ENCODE data around the gene CCT6A.
A peak's percentile ranks its signal among the peaks of the same experiment; 100 is the strongest.
"Not testable (repeated sequence)": the region's sequence is repeated elsewhere in the genome, so short reads cannot be mapped to it uniquely, and the experiment has no call there.

Gene CCT6A

DNA sequence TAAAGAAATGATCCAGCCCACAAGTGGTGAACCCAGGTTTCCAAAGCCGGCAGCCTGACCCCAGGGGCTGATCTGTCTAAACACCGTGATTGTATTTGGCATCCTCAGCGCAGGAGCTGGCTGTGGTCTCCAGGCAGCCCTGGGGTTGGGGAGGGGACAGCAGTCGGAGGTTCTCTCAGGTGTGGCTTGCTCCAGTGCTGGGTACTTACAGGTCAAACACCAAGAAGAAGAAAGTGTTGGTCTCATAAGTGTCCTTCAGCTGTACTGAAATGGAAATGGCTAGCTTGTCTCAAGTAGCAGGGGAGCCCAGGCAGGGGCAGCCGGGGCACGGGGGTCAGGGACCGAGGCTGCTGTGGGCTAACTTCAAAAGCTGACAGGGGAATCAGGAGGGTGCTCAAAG, 35.2 kb downstream of the CCT6A start:
- H3K36me3 ChIP-seq (ENCODE audit: control insufficient read depth, insufficient read depth, low read length): no peaks in the 10 kb centered on the region
- no peak overlapping the region for H3K4me3 ChIP-seq (ENCODE audit: low read length)
- H3K4me1 ChIP-seq (ENCODE audit: control insufficient read depth, insufficient read depth, low read length): no peaks in the 10 kb centered on the region
- H3K9me3 ChIP-seq (ENCODE audit: control insufficient read depth, low read length): no peaks in the 10 kb centered on the region
- H3K27me3 ChIP-seq (ENCODE audit: control insufficient read depth, insufficient read depth, low read length): no peaks in the 10 kb centered on the region
- H3K9ac ChIP-seq (ENCODE audit: low read length): no peak overlapping the region

DNA sequence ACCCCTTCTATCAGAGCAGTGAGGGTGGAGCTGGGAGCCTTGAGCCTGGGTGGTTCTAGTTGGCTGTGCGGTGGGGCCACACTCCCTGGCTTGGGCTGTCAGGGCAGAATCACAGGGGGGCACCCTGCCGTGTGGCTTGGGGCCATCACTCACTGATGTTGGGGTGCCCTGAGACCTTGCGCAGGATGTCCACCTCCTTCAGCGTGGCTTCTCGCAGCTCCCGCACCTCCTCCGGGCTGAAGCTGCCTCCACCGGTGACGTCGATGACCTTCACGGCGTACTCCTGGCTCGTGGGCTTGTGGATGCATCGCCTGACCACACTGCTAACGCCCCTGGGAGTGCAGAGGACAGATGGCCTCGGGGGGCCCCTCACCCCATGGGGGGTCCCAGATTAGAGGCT, 35.9 kb downstream of the CCT6A start:
- Histone ChIP-seq H3K4me3 (ENCODE audit: low read length) (no peak overlapping the region), H3K9ac (ENCODE audit: low read length) (no peak overlapping the region), H3K27me3 (ENCODE audit: control insufficient read depth, insufficient read depth, low read length) (no peaks in the 10 kb centered on the region), H3K36me3 (ENCODE audit: control insufficient read depth, insufficient read depth, low read length) (no peaks in the 10 kb centered on the region), H3K9me3 (ENCODE audit: control insufficient read depth, low read length) (no peaks in the 10 kb centered on the region), H3K4me1 (ENCODE audit: control insufficient read depth, insufficient read depth, low read length) (peaks cover under 1% of the 10 kb centered on the region)

DNA sequence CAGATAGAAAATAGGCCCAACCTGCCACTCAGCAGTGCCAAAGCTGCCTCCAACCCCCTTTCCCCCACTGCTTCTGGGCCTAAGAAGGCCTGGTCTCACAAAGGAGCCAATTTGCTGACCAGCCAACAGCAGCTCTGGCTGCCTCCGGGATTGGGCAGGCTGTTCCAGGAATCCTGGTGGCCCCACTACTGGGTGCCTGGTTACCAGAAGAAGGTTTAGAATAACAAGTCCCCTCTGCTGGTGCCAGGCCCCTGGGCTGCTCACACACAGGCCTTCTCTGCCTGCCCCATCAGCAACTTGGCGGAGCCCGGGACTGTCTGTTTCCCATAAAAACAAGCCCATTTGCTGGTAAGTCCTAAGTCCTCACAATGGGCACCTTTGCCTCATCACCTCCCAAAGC, 40.0 kb downstream of the CCT6A start:
- H3K9ac ChIP-seq (ENCODE audit: low read length): no peak overlapping the region
- no peaks in the 10 kb centered on the region for H3K36me3 ChIP-seq (ENCODE audit: control insufficient read depth, insufficient read depth, low read length)
- peaks cover 5% of the 10 kb centered on the region for H3K4me1 ChIP-seq (ENCODE audit: control insufficient read depth, insufficient read depth, low read length)
- no peak overlapping the region for H3K4me3 ChIP-seq (ENCODE audit: low read length)
- H3K27me3 ChIP-seq (ENCODE audit: control insufficient read depth, insufficient read depth, low read length): no peaks in the 10 kb centered on the region
- no peaks in the 10 kb centered on the region for H3K9me3 ChIP-seq (ENCODE audit: control insufficient read depth, low read length)

DNA sequence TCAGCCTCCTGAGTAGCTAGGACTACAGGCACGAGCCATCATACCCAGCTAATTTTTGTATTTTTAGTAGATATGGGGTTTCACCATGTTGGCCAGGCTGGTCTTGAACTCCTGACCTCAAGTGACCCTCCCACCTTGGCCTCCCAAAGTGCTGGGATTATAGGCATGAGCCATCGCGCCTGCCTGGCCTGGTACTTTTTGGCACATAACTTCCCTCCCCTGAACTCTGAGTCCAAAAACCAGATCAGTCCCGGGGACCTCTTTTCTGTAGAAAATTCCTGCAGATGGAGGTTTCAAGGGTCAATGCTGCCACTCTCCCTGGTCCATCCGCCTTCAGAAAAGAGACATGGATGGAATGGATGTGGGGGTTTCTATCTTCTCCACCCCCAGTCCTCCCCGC, 40.8 kb downstream of the CCT6A start:
- not testable (repeated sequence) for H3K4me3 ChIP-seq (ENCODE audit: low read length); H3K36me3 ChIP-seq (ENCODE audit: control insufficient read depth, insufficient read depth, low read length); H3K9me3 ChIP-seq (ENCODE audit: control insufficient read depth, low read length); H3K4me1 ChIP-seq (ENCODE audit: control insufficient read depth, insufficient read depth, low read length); H3K9ac ChIP-seq (ENCODE audit: low read length); H3K27me3 ChIP-seq (ENCODE audit: control insufficient read depth, insufficient read depth, low read length)

DNA sequence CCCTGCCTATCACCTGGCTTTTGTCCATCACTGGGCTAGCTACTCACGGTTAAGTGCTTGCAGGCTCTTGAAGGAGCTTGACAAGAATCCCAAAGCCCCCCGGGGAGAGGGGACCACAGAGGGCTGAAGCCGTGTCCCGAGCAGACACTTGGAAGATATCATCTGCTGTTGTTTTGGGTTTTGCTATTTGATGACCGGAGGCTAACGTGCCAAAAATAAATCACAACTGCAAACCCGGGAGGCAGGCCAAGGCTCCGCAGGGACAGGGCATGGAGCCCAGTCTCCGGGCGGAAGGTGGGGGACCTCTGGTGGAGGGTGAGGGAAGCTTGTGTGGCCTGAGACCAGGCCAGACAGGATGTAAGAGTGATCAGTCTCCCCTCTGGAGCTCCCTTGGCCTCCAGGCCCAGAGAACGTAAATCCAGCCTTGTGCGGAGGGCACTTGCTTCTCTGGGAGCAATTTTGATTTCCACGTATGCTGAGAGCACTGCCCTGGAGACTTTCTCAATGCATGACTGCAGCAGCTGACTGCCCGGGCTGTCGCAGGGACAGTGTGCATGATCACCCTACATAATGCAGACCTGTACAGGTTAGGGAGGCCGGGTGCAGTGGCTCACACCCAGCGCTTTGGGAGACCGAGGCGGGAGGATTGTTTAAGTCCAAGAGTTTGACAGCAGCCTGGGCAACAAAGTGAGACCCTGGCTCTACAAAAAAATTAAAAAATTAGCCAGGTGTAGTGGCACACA, 41.4 kb downstream of the CCT6A start, which contains the start of gene PHKG1:
Gene PHKG1 (minus strand): TSS at position 164 of the 743 bp plus-strand sequence. CDS start 4,011 bp downstream, outside the sequence.
- Histone ChIP-seq H3K4me1 (ENCODE audit: control insufficient read depth, insufficient read depth, low read length) (peaks cover 12% of the 10 kb centered on the region), H3K27me3 (ENCODE audit: control insufficient read depth, insufficient read depth, low read length) (no peaks in the 10 kb centered on the region), H3K4me3 (ENCODE audit: low read length) (no peak within 1 kb of the TSS), H3K9ac (ENCODE audit: low read length) (no peak within 1 kb of the TSS), H3K9me3 (ENCODE audit: control insufficient read depth, low read length) (no peaks in the 10 kb centered on the region), H3K36me3 (ENCODE audit: control insufficient read depth, insufficient read depth, low read length) (no peaks in the 10 kb centered on the region)

DNA sequence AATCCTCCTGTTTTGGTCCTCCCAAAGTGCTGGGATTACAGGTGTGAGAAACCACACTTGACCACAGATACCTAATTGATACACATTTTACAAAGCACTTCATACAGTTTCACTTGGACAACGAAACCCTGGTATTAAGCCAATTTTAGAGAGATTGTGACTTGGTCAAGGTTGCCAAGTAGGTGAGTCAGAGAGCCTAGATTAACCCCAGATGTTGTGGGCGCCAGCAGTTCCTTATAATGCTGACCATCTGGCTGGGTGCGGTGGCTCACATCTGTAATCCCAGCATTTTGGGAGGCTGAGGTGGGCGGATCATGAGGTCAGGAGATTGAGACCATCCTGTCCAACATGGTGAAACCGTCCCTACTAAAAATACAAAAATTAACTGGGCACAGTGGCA, 46.1 kb downstream of the CCT6A start:
- H3K9me3 ChIP-seq (ENCODE audit: control insufficient read depth, low read length): no peaks in the 10 kb centered on the region
- H3K4me1 ChIP-seq (ENCODE audit: control insufficient read depth, insufficient read depth, low read length): peaks cover 9% of the 10 kb centered on the region
- no peak overlapping the region for H3K9ac ChIP-seq (ENCODE audit: low read length)
- no peaks in the 10 kb centered on the region for H3K27me3 ChIP-seq (ENCODE audit: control insufficient read depth, insufficient read depth, low read length)
- peaks cover 10% of the 10 kb centered on the region for H3K36me3 ChIP-seq (ENCODE audit: control insufficient read depth, insufficient read depth, low read length)
- H3K4me3 ChIP-seq (ENCODE audit: low read length): no peak overlapping the region

DNA sequence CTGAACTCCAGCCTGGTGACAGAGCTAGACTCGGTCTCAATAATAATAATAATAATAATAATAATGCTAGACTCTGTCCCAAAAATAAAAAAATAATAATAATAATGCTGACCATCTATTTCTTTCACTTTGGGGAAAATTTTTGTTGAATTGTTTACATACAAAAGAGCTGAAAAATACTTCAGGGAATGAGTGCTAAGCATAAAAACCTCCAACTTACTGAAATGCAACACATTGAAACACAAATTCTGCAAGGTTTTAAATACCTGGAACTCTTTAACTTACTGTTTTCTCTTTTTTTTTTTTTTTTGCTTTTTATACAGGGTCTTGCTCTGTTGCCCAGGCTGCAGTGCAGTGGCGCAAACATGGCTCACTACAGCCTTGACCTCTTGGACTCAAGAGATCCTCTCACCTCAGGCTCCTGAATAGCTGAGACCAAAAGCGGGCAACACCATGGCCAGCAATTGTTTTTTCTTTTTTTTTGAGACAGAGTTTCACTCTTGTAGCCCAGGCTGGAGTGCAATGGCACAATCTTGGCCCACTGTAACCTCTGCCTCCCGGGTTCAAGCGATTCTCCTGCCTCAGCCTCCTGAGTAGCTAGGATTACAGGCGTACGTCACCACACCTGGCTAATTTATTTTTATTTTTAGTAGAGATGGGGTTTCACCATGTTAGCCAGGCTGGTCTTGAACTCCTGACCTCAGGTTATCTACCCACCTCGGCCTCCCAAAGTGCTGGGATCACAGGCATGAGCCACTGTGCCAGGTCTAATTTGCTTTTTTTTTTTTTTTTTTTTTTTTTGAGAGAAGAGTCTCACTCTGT, 46.8 kb downstream of the CCT6A start:
- not testable (repeated sequence) for H3K4me3 ChIP-seq (ENCODE audit: low read length); H3K27me3 ChIP-seq (ENCODE audit: control insufficient read depth, insufficient read depth, low read length); H3K9me3 ChIP-seq (ENCODE audit: control insufficient read depth, low read length); H3K4me1 ChIP-seq (ENCODE audit: control insufficient read depth, insufficient read depth, low read length); H3K9ac ChIP-seq (ENCODE audit: low read length); H3K36me3 ChIP-seq (ENCODE audit: control insufficient read depth, insufficient read depth, low read length)

DNA sequence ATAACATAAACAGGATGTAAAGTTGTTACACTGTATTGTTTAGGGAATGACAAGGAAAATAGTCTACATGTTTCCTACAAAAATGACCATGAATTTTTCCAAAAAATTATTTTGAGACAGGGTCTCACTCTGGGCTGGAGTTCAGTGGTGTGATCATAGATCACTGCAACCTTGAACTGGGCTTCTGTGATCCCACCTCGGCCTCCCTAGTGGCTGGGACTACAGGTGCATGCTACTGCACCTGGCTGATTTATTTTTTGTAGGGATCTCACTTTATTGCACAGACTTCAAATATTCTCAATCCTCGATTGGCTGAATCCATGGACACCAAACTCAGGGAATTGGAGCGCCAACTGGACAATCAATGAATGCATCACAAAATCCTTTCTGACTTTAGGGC, 48.1 kb downstream of the CCT6A start:
- Histone ChIP-seq H3K36me3 (ENCODE audit: control insufficient read depth, insufficient read depth, low read length) (peaks cover 15% of the 10 kb centered on the region), H3K4me3 (ENCODE audit: low read length) (no peak overlapping the region), H3K27me3 (ENCODE audit: control insufficient read depth, insufficient read depth, low read length) (no peaks in the 10 kb centered on the region), H3K4me1 (ENCODE audit: control insufficient read depth, insufficient read depth, low read length) (peaks cover 7% of the 10 kb centered on the region), H3K9ac (ENCODE audit: low read length) (no peak overlapping the region), H3K9me3 (ENCODE audit: control insufficient read depth, low read length) (no peaks in the 10 kb centered on the region)

DNA sequence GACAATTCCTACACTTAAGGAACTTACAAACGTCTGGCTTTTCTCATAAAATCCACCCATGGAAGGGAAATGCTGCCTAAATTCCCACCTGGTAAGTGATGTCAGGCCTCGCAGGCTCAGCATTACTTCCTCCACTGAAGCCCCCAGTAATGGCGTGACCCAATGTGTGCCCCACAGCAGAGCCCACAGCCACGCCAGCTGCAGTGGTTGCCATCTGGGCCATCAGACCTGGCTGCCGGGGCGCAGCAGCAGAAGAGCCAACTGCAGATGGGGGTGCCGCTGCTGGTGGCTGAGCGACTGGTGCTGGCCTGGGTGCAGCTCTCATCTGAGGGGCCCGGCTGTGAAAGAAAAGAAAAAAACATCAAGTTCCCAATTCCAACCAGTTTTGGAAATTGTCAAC, 52.6 kb downstream of the CCT6A start:
- H3K9me3 ChIP-seq (ENCODE audit: control insufficient read depth, low read length); H3K9ac ChIP-seq (ENCODE audit: low read length); H3K4me1 ChIP-seq (ENCODE audit: control insufficient read depth, insufficient read depth, low read length); H3K27me3 ChIP-seq (ENCODE audit: control insufficient read depth, insufficient read depth, low read length); H3K4me3 ChIP-seq (ENCODE audit: low read length): not testable (repeated sequence)
- H3K36me3 ChIP-seq (ENCODE audit: control insufficient read depth, insufficient read depth, low read length): peaks cover 15% of the 10 kb centered on the region

DNA sequence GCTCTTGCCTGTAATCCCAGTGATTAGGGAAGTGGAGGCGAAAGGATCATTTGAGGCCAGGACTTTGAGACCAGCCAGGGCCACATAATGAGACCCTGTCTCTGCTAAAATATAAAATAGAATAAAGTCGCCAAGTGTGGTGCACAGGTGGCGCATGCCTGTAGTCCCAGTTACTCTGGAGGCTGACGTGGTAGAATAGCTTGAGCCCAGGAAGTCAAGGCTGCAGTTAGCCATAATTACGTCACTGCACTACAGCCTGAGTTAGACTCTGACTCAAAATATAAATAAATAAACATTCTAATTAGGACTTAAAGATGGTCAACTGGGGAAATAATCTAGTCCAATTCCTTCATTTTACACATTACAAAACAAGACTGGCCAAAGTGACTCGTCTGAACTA, 53.9 kb downstream of the CCT6A start:
- H3K4me1 ChIP-seq (ENCODE audit: control insufficient read depth, insufficient read depth, low read length): peaks cover 4% of the 10 kb centered on the region

DNA sequence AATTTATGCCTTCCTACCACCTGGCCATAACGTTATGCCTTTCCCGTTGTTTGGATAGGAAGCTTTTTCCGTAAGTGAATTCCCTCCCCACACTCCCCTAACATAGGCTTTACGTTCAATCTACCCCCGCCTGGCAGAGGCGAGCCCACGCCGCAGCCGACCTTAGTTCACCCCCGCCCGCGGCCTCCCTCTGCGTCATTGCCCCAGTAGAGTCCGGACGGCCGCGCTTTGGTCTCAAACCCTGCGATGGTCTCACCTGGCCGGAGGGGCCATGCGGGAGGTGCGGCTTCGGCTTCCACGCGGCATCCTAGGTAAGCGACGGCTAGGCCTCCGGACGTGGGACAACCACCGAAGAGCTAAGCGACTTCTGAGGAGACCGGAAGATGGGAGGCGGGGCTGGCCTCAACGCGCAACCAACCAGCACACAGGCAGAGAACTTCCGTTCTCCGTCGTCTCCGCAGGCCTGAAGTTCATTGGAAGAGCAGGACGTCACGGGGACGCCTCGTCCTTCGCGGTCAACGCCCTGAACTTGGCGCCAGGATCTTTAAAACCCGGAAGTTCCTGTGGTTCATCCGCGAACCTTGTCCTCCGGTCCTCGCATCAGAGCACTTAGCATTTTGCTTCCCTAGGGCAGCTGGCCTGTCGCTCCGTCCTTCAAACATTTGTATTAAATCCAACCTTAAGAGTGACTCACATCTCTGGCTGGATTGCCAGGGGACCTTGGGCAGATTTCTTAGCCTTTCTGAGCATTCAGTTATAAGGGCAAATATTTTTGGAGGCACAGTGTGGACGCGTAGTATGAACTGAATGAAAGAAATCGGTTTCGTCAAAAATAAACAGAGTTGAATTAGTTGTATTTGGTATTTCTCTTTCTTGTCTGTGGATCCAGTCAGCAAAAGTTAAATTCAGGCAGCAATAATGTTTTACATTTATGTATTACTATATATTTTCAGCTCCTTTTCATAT, 54.8 kb downstream of the CCT6A start, which contains the start of gene CHCHD2:
Gene CHCHD2 (minus strand): TSS at position 369 of the 966 bp plus-strand sequence. CDS start 63 bp downstream, at position 306.
- peaks cover 5% of the 10 kb centered on the region for H3K36me3 ChIP-seq (ENCODE audit: control insufficient read depth, insufficient read depth, low read length)
- H3K9ac ChIP-seq (ENCODE audit: low read length): peak within 1 kb of the TSS; percentile 99
- H3K27me3 ChIP-seq (ENCODE audit: control insufficient read depth, insufficient read depth, low read length): no peaks in the 10 kb centered on the region
- peaks cover 4% of the 10 kb centered on the region for H3K4me1 ChIP-seq (ENCODE audit: control insufficient read depth, insufficient read depth, low read length)
- peak within 1 kb of the TSS; percentile 70 for H3K4me3 ChIP-seq (ENCODE audit: low read length)
- H3K9me3 ChIP-seq (ENCODE audit: control insufficient read depth, low read length): no peaks in the 10 kb centered on the region

More for the DNA sequence above, 53.9 kb downstream of the CCT6A start:
- Histone ChIP-seq H3K36me3 (ENCODE audit: control insufficient read depth, insufficient read depth, low read length) (peaks cover 5% of the 10 kb centered on the region), H3K4me3 (ENCODE audit: low read length) (peak overlapping the region; percentile 70), H3K9ac (ENCODE audit: low read length) (peak overlapping the region; percentile 99), H3K27me3 (ENCODE audit: control insufficient read depth, insufficient read depth, low read length) (no peaks in the 10 kb centered on the region), H3K9me3 (ENCODE audit: control insufficient read depth, low read length) (no peaks in the 10 kb centered on the region)

Data from mucosa of stomach (tissue), 1 donor.